GM18526 (cell line): ENCODE measurements around the gene VSIG10.

ENCODE experiments used
- POLR2A ChIP-seq: IDR thresholded peaks from 3 replicates; pipeline ENCODE4 v1.6.1; 2011; ENCODE audit not compliant: insufficient read length; ENCODE audit errors: extremely low read depth

Gene VSIG10

DNA sequence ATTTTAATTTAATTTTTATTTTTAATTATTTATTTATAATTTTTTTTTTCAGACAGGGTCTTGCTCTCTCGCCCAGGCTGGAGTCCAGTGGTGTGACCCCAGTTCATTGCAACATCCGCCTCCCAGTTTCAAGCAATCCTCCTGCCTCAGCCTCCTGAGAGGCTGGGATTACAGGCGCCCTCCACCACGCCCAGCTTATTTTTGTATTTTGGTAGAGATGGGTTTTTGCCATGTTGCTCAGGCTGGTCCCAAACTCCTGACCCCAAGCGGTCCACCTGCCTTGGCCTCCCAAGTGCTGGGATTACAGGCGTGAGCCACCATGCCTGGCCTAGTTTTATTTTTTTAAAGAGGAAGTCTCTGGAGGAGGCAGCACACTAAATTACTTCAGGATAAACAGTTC, 18.5 kb upstream of the VSIG10 start:
- no peak for TF ChIP-seq POLR2A

GRCh38 chr12:118120579-118121363, 17.0 kb upstream of the VSIG10 start:
- TF ChIP-seq POLR2A = no peak

- no peak for TF ChIP-seq POLR2A
These were observed 15.7 kb upstream of the VSIG10 start for GRCh38 chr12:118119449-118119879.

GRCh38 chr12:118109088-118109487, 5.3 kb upstream of the VSIG10 start:
- no peak for TF ChIP-seq POLR2A

DNA sequence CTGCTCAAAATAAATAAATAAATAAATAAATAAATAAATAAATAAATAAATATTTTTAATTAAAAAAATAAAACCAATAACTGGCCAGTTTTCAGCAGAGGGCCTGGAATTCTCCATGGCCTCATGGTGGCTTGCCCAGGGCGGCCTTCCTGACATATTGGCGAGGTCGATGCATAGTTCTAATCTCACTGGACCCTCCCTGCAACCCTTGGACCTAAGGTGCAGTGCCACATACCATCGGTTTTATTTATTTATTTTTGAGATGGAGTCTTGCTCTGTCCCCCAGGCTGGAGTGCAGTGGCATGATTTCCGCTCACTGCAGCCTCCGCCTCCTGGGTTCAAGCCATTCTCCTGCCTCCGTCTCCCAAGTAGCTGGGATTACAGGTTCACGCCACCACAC, 3.9 kb upstream of the VSIG10 start:
- TF ChIP-seq POLR2A = no peak

DNA sequence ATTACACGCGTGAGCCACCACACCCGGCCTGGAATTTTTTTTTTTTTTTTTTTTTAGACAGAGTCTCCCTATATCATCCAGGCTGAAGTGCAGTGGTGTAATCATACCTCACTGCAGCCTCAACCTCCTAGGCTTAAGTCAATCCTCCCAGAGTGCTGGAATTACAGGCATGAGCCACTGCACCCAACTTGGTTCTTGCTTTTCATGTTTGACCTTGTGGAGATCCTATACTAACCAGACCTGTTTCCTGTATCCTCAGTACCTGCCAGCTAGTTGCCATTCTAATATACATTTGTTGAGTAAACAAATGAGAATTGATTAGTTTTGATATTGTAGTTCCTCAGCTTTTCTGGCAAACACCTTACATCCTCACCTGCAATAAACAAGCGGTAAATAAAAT, 3.2 kb upstream of the VSIG10 start:
- no peak for TF ChIP-seq POLR2A

DNA sequence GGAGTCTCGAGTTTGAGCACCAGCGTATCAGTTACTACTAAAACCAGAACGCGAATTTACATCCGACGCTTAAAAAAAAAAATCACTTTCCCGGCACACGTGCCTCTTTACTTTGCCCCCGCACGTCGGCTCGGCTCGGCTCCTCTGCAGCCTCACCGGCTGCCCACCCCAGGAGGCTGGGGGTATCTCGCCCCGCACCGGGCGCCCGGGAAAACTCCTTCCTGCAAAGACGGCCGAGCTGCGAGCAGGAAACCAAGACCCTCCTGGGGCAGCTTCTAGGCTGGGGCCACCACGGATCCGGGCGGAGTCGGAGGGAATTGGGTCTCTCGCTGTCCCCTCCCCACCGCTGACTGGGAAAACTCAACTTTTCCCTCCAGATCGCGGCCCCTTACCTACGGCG, 610 bp downstream of the VSIG10 start:
- TF ChIP-seq POLR2A = no peak

GRCh38 chr12:118102609-118103008, 1.2 kb downstream of the VSIG10 start:
- no peak for TF ChIP-seq POLR2A

GRCh38 chr12:118102070-118102469, 1.7 kb downstream of the VSIG10 start:
- no peak for TF ChIP-seq POLR2A

- TF ChIP-seq POLR2A = no peak
These were observed 2.8 kb downstream of the VSIG10 start for GRCh38 chr12:118101051-118101450.

GRCh38 chr12:118098911-118099671, 4.7 kb downstream of the VSIG10 start:
- no peak for TF ChIP-seq POLR2A

DNA sequence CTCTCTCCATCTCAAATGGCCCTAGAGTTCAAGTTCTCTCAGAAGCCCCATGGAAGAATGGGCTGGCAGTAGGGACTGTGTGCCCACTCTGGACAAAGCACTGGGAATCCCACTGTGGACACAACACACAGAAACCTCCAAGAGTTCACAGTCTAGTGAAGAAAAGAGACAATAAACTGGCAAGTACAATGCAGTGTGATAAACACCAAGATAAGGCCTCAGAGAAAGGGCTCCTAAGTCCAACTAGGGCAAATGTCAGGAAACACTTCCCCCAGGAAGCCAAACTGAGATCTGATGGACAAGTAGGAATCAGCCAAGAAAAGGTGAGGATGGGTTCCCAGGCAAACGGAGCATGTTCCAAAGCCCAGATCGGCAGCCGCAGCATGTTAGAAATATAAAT, 5.4 kb downstream of the VSIG10 start:
- TF ChIP-seq POLR2A = no peak

DNA sequence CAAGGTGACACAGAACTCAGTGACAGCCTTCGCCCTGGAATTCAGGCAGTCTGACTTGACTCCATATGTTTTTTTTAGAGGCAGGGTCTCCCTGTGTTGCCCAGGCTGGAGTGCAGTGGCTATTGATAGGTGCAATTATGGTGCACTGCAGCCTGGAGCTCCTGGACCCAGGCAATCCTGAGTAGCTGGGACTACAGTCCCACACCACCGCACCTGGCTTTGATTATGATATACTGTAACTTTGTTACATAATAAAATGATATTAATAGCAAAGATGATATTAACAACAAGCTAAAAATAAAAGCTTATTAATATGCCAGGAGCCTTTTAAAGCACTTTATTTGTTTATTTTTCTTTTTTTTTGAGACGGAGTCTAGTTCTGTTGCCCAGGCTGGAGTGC, 9.8 kb downstream of the VSIG10 start:
- no peak for TF ChIP-seq POLR2A

- TF ChIP-seq POLR2A = no peak
These were observed 14.0 kb downstream of the VSIG10 start for GRCh38 chr12:118089782-118090181.

GRCh38 chr12:118082161-118082560, 21.6 kb downstream of the VSIG10 start:
- no peak for TF ChIP-seq POLR2A

DNA sequence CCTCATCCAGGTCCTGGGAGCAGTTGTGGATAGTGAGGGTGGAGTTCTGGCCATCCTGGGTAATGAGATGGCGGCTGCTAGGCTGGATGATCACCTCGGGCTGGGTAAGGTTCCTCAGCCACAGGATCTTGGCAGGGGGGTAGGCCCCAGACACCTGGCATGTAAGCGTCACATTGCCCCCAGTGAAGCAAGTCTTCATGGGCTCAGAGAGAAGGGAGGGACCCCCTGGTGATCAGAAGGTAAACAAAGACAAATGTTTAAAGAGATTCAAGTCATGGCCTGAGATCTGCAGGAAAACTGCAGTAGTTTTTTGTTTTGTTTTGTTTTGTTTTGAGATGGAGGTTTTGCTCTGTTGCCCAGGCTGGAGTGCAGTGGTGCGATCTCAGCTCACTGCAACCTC, 30.0 kb downstream of the VSIG10 start:
- no peak for TF ChIP-seq POLR2A
